ENCODE measurements around the gene EDEM3. TPM values are rescaled to one million over a fixed set of nuclear protein-coding genes. Genes with fewer than 3 reads are reported as not detected.

The EDEM3 gene
- total and polyA plus RNA-seq, 9 of the 15 experiments (the other 6 are each of a cell fraction or from before 2014, with no cell fraction given): 15.8 to 46.6 (median 28.0) TPM

DNA sequence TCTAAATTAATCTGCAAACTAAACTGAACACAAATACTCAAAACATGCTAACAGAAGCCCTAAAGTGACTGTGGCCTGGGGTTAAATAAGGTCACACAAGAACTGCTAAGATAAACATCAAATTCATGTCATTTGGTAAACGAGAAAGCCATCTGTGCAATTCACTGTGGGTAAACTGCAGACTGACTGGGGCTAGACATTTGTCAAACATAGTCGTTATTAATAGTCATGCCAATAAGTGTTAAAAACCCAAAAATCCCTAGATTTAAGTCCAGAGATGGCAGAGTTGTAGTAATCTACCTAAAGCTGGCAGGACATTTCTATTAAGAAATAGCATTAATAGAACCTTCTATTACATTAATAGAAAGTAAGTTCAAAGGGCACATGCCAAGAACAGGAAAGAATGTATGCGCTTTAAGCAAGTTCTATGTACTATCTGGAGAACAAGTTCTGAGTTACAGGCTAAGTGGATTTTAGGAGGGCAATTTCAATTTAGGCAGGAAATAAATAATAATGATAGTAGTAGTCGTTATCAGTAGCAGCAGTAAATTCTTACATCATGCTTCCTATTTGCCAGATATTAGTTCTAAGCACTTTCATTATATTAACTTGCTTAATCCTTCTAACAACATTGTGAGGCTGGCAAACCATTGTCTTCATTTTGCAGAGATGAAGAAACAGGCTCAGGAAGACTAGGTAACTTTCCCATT is 8.6 kb downstream of the EDEM3 start (continued):
- TF ChIP-seq, protein P1, sequence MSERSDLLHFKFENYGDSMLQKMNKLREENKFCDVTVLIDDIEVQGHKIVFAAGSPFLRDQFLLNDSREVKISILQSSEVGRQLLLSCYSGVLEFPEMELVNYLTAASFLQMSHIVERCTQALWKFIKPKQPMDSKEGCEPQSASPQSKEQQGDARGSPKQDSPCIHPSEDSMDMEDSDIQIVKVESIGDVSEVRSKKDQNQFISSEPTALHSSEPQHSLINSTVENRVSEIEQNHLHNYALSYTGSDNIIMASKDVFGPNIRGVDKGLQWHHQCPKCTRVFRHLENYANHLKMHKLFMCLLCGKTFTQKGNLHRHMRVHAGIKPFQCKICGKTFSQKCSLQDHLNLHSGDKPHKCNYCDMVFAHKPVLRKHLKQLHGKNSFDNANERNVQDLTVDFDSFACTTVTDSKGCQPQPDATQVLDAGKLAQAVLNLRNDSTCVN (CRISPR knock-in tag; IDR thresholded peaks at IDR 0.05): no peak
- no peak for TF ChIP-seq ZNF518B (CRISPR knock-in tag; IDR thresholded peaks at IDR 0.05)
- TF ChIP-seq SIN3A (IDR thresholded peaks at IDR 0.05; ENCODE audit: borderline replicate concordance in 2 of 2, control insufficient read depth in 1 of 2, low read depth in 2 of 2, low read length in 2 of 2): no peak
- no peak for TF ChIP-seq KLF13 (tag; IDR thresholded peaks at IDR 0.05; ENCODE audit: borderline replicate concordance, low read depth)
- TF ChIP-seq SOX6 (IDR thresholded peaks at IDR 0.05): peak; percentile 33; the same call in 1 of the 2 replicates
- no peak for TF ChIP-seq HDAC6 (IDR thresholded peaks at IDR 0.05; ENCODE audit: low read depth, low read length)
- TF ChIP-seq ZFX (CRISPR knock-in tag; IDR thresholded peaks at IDR 0.05): no peak
- no peak for TF ChIP-seq PRPF4 (IDR thresholded peaks at IDR 0.05; ENCODE audit: insufficient read depth, low read depth, low read length, poor library complexity, severe bottlenecking)
- no peak for TF ChIP-seq U2AF1 (optimal IDR thresholded peaks at IDR 0.05; ENCODE audit: low read depth, low read length)
- TF ChIP-seq SMARCB1 (IDR thresholded peaks at IDR 0.05; ENCODE audit: insufficient read length, low read depth): peak; percentile 56
- TF ChIP-seq BRCA1 (IDR thresholded peaks at IDR 0.05): no peak
- no peak for TF ChIP-seq BRCA1 (CRISPR knock-in tag; IDR thresholded peaks at IDR 0.05)
- TF ChIP-seq POLR2AphosphoS5 (IDR thresholded peaks at IDR 0.05; ENCODE audit: control insufficient read depth, insufficient read depth, low read depth, low read length): no peak
- TF ChIP-seq, protein P2, sequence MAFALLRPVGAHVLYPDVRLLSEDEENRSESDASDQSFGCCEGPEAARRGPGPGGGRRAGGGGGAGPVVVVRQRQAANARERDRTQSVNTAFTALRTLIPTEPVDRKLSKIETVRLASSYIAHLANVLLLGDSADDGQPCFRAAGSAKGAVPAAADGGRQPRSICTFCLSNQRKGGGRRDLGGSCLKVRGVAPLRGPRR (CRISPR knock-in tag; IDR thresholded peaks at IDR 0.05): no peak
- no peak for TF ChIP-seq GTF2F1 (IDR thresholded peaks at IDR 0.05; ENCODE audit: low read depth, low read length)
- TF ChIP-seq YBX1 (IDR thresholded peaks at IDR 0.05): no peak
- TF ChIP-seq MAX (CRISPR knock-in tag; IDR thresholded peaks at IDR 0.05): no peak
- TF ChIP-seq THRAP3 (IDR thresholded peaks at IDR 0.05; ENCODE audit: borderline replicate concordance): no peak
- no peak for TF ChIP-seq ZNF408 (CRISPR knock-in tag; IDR thresholded peaks at IDR 0.05; ENCODE audit: low read depth)
- TF ChIP-seq ZBED1 (IDR thresholded peaks at IDR 0.05): no peak
- TF ChIP-seq HDAC3 (IDR thresholded peaks at IDR 0.05; ENCODE audit: borderline replicate concordance, partially characterized antibody): peak; percentile 35
- TF ChIP-seq ATF1 (CRISPR knock-in tag; IDR thresholded peaks at IDR 0.05): no peak
- peak; percentile 39; the same call in 1 of the 2 replicates for TF ChIP-seq ATF1 (tag; IDR thresholded peaks at IDR 0.05)

Measured in K562 (cell line).